IPS-18c (cell line): ENCODE results near the gene NHSL1.

Source experiments
- H3K4me3 ChIP-seq: 2 replicates; pipeline ENCODE4 v1.7.0; 2013; ENCODE audit warnings: low read depth, mild to moderate bottlenecking, low read length, moderate library complexity; ENCODE audit not compliant: insufficient read depth
- H3K9me3 ChIP-seq: one replicate; pipeline ENCODE4 v1.6.1; 2013; ENCODE audit warnings: mild to moderate bottlenecking, low read length, moderate library complexity; ENCODE audit not compliant: control insufficient read depth, insufficient read depth

NHSL1 gene

GRCh38 chr6:138526822-138527235 is 27.5 kb upstream of the NHSL1 start:
- H3K4me3 ChIP-seq: no peak overlapping the region
- H3K9me3 ChIP-seq: no peaks in the 10 kb centered on the region

- no peaks in the 10 kb centered on the region for H3K9me3 ChIP-seq
- H3K4me3 ChIP-seq: no peak overlapping the region
Observed at GRCh38 chr6:138525355-138525754, 26.1 kb upstream of the NHSL1 start.

GRCh38 chr6:138524526-138524925 is 25.2 kb upstream of the NHSL1 start:
- Histone ChIP-seq H3K4me3 (no peak overlapping the region), H3K9me3 (no peaks in the 10 kb centered on the region)

- Histone ChIP-seq H3K4me3 (no peak overlapping the region), H3K9me3 (no peaks in the 10 kb centered on the region)
Observed at GRCh38 chr6:138523347-138524210, 24.3 kb upstream of the NHSL1 start.

- Histone ChIP-seq H3K4me3 (no peak overlapping the region), H3K9me3 (no peaks in the 10 kb centered on the region)
Observed at GRCh38 chr6:138522611-138523010, 23.3 kb upstream of the NHSL1 start.

GRCh38 chr6:138521790-138522189 is 22.5 kb upstream of the NHSL1 start:
- no peak overlapping the region for H3K4me3 ChIP-seq
- H3K9me3 ChIP-seq: no peaks in the 10 kb centered on the region

GRCh38 chr6:138520463-138520862 is 21.2 kb upstream of the NHSL1 start:
- no peaks in the 10 kb centered on the region for H3K9me3 ChIP-seq
- H3K4me3 ChIP-seq: no peak overlapping the region

GRCh38 chr6:138518054-138518453 is 18.8 kb upstream of the NHSL1 start:
- no peak overlapping the region for H3K4me3 ChIP-seq
- no peaks in the 10 kb centered on the region for H3K9me3 ChIP-seq

- Histone ChIP-seq H3K9me3 (no peaks in the 10 kb centered on the region), H3K4me3 (no peak overlapping the region)
Observed at GRCh38 chr6:138517635-138518034, 18.3 kb upstream of the NHSL1 start.

- Histone ChIP-seq H3K9me3 (no peaks in the 10 kb centered on the region), H3K4me3 (no peak overlapping the region)
Observed at GRCh38 chr6:138515657-138516248, 16.5 kb upstream of the NHSL1 start.

GRCh38 chr6:138514860-138515540 is 15.7 kb upstream of the NHSL1 start:
- no peak overlapping the region for H3K4me3 ChIP-seq
- H3K9me3 ChIP-seq: no peaks in the 10 kb centered on the region

GRCh38 chr6:138512609-138513008 is 13.3 kb upstream of the NHSL1 start:
- Histone ChIP-seq H3K9me3 (no peaks in the 10 kb centered on the region), H3K4me3 (no peak overlapping the region)

- no peaks in the 10 kb centered on the region for H3K9me3 ChIP-seq
- H3K4me3 ChIP-seq: no peak overlapping the region
Observed at GRCh38 chr6:138510093-138510492, 10.8 kb upstream of the NHSL1 start.

- no peak overlapping the region for H3K4me3 ChIP-seq
- no peaks in the 10 kb centered on the region for H3K9me3 ChIP-seq
Observed at GRCh38 chr6:138509371-138509770, 10.1 kb upstream of the NHSL1 start.

- no peak overlapping the region for H3K4me3 ChIP-seq
- H3K9me3 ChIP-seq: no peaks in the 10 kb centered on the region
Observed at GRCh38 chr6:138508676-138508988, 9.3 kb upstream of the NHSL1 start.

- no peaks in the 10 kb centered on the region for H3K9me3 ChIP-seq
- H3K4me3 ChIP-seq: no peak overlapping the region
Observed at GRCh38 chr6:138507977-138508675, 8.8 kb upstream of the NHSL1 start.

- H3K4me3 ChIP-seq: no peak overlapping the region
- H3K9me3 ChIP-seq: no peaks in the 10 kb centered on the region
Observed at GRCh38 chr6:138504764-138505689, 5.7 kb upstream of the NHSL1 start.
